ENCODE results near the gene GIMAP4.

- TF ChIP-seq CTCF (conservative IDR thresholded peaks at IDR 0.05 in 1 of 2, IDR thresholded peaks at IDR 0.05 in 1 of 2; ENCODE audit: low read depth in 1 of 2, low read length in 2 of 2) (no peak), EZH2 (IDR thresholded peaks at IDR 0.05; ENCODE audit: low read length, missing control alignments) (no peak)
Measured at GRCh38 chr7:150620617-150621371, 53.6 kb downstream of the GIMAP4 start.

Data from fibroblast of lung (primary cell).